Measurements from ENCODE around the gene ZNF362.

The ZNF362 gene

GRCh38 chr1:33259879-33260278, 3.6 kb downstream of the ZNF362 start:
- Histone ChIP-seq H3K4me2 (ENCODE audit: low read length) (no peak overlapping the region), H3K4me3 (ENCODE audit: low read length) (no peak overlapping the region), H3K9me3 (replicated peaks; ENCODE audit: low read length) (no peaks in the 10 kb centered on the region), H3K4me1 (ENCODE audit: control insufficient read depth, insufficient read depth, low read length) (peaks cover 15% of the 10 kb centered on the region), H3K36me3 (ENCODE audit: insufficient read depth, low read length) (no peaks in the 10 kb centered on the region), H3K9ac (ENCODE audit: low read depth, low read length) (no peak overlapping the region), H3K27me3 (ENCODE audit: control insufficient read depth, insufficient read depth, low read length) (no peaks in the 10 kb centered on the region)

GRCh38 chr1:33260439-33260838, 4.1 kb downstream of the ZNF362 start:
- no peaks in the 10 kb centered on the region for H3K36me3 ChIP-seq (ENCODE audit: insufficient read depth, low read length)
- no peak overlapping the region for H3K9ac ChIP-seq (ENCODE audit: low read depth, low read length)
- H3K4me3 ChIP-seq (ENCODE audit: low read length), result no peak overlapping the region
- H3K27me3 ChIP-seq (ENCODE audit: control insufficient read depth, insufficient read depth, low read length), result no peaks in the 10 kb centered on the region
- peaks cover 14% of the 10 kb centered on the region for H3K4me1 ChIP-seq (ENCODE audit: control insufficient read depth, insufficient read depth, low read length)
- no peaks in the 10 kb centered on the region for H3K9me3 ChIP-seq (replicated peaks; ENCODE audit: low read length)
- no peak overlapping the region for H3K4me2 ChIP-seq (ENCODE audit: low read length)

GRCh38 chr1:33261344-33261743, 5.1 kb downstream of the ZNF362 start:
- H3K36me3 ChIP-seq (ENCODE audit: insufficient read depth, low read length), result no peaks in the 10 kb centered on the region
- no peaks in the 10 kb centered on the region for H3K27me3 ChIP-seq (ENCODE audit: control insufficient read depth, insufficient read depth, low read length)
- H3K9me3 ChIP-seq (replicated peaks; ENCODE audit: low read length), result no peaks in the 10 kb centered on the region
- no peak overlapping the region for H3K4me2 ChIP-seq (ENCODE audit: low read length)
- no peak overlapping the region for H3K9ac ChIP-seq (ENCODE audit: low read depth, low read length)
- H3K4me3 ChIP-seq (ENCODE audit: low read length), result no peak overlapping the region
- peaks cover 11% of the 10 kb centered on the region for H3K4me1 ChIP-seq (ENCODE audit: control insufficient read depth, insufficient read depth, low read length)

GRCh38 chr1:33263890-33264504, 7.7 kb downstream of the ZNF362 start:
- no peak overlapping the region for H3K4me3 ChIP-seq (ENCODE audit: low read length)
- no peaks in the 10 kb centered on the region for H3K9me3 ChIP-seq (replicated peaks; ENCODE audit: low read length)
- H3K4me1 ChIP-seq (ENCODE audit: control insufficient read depth, insufficient read depth, low read length), result no peaks in the 10 kb centered on the region
- H3K36me3 ChIP-seq (ENCODE audit: insufficient read depth, low read length), result no peaks in the 10 kb centered on the region
- H3K4me2 ChIP-seq (ENCODE audit: low read length), result no peak overlapping the region
- H3K27me3 ChIP-seq (ENCODE audit: control insufficient read depth, insufficient read depth, low read length), result no peaks in the 10 kb centered on the region
- no peak overlapping the region for H3K9ac ChIP-seq (ENCODE audit: low read depth, low read length)

GRCh38 chr1:33265780-33266605, 9.7 kb downstream of the ZNF362 start:
- Histone ChIP-seq H3K9me3 (replicated peaks; ENCODE audit: low read length) (no peaks in the 10 kb centered on the region), H3K4me1 (ENCODE audit: control insufficient read depth, insufficient read depth, low read length) (no peaks in the 10 kb centered on the region), H3K36me3 (ENCODE audit: insufficient read depth, low read length) (no peaks in the 10 kb centered on the region), H3K4me2 (ENCODE audit: low read length) (no peak overlapping the region), H3K9ac (ENCODE audit: low read depth, low read length) (no peak overlapping the region), H3K4me3 (ENCODE audit: low read length) (no peak overlapping the region), H3K27me3 (ENCODE audit: control insufficient read depth, insufficient read depth, low read length) (no peaks in the 10 kb centered on the region)

- Histone ChIP-seq H3K36me3 (ENCODE audit: insufficient read depth, low read length) (peaks cover 5% of the 10 kb centered on the region), H3K4me2 (ENCODE audit: low read length) (no peak overlapping the region), H3K4me3 (ENCODE audit: low read length) (no peak overlapping the region), H3K27me3 (ENCODE audit: control insufficient read depth, insufficient read depth, low read length) (no peaks in the 10 kb centered on the region), H3K4me1 (ENCODE audit: control insufficient read depth, insufficient read depth, low read length) (no peaks in the 10 kb centered on the region), H3K9me3 (replicated peaks; ENCODE audit: low read length) (no peaks in the 10 kb centered on the region), H3K9ac (ENCODE audit: low read depth, low read length) (no peak overlapping the region)
Observed at GRCh38 chr1:33266766-33267165, 10.5 kb downstream of the ZNF362 start.

- peaks cover 5% of the 10 kb centered on the region for H3K36me3 ChIP-seq (ENCODE audit: insufficient read depth, low read length)
Observed at GRCh38 chr1:33267468-33268205, 11.3 kb downstream of the ZNF362 start.

GRCh38 chr1:33268457-33268856, 12.2 kb downstream of the ZNF362 start:
- Histone ChIP-seq H3K4me3 (ENCODE audit: low read length) (no peak overlapping the region), H3K4me2 (ENCODE audit: low read length) (no peak overlapping the region), H3K4me1 (ENCODE audit: control insufficient read depth, insufficient read depth, low read length) (no peaks in the 10 kb centered on the region), H3K27me3 (ENCODE audit: control insufficient read depth, insufficient read depth, low read length) (no peaks in the 10 kb centered on the region), H3K9me3 (replicated peaks; ENCODE audit: low read length) (no peaks in the 10 kb centered on the region), H3K9ac (ENCODE audit: low read depth, low read length) (no peak overlapping the region), H3K36me3 (ENCODE audit: insufficient read depth, low read length) (peaks cover 5% of the 10 kb centered on the region)

More at GRCh38 chr1:33267468-33268205, 11.3 kb downstream of the ZNF362 start:
- no peak overlapping the region for H3K9ac ChIP-seq (ENCODE audit: low read depth, low read length)
- H3K4me1 ChIP-seq (ENCODE audit: control insufficient read depth, insufficient read depth, low read length), result no peaks in the 10 kb centered on the region
- no peak overlapping the region for H3K4me2 ChIP-seq (ENCODE audit: low read length)
- H3K27me3 ChIP-seq (ENCODE audit: control insufficient read depth, insufficient read depth, low read length), result no peaks in the 10 kb centered on the region
- H3K4me3 ChIP-seq (ENCODE audit: low read length), result no peak overlapping the region
- H3K9me3 ChIP-seq (replicated peaks; ENCODE audit: low read length), result no peaks in the 10 kb centered on the region

- no peak overlapping the region for H3K9ac ChIP-seq (ENCODE audit: low read depth, low read length)
Observed at GRCh38 chr1:33268927-33269610, 12.8 kb downstream of the ZNF362 start.

GRCh38 chr1:33269621-33270020, 13.3 kb downstream of the ZNF362 start:
- peaks cover 5% of the 10 kb centered on the region for H3K36me3 ChIP-seq (ENCODE audit: insufficient read depth, low read length)
- no peak overlapping the region for H3K9ac ChIP-seq (ENCODE audit: low read depth, low read length)
- no peaks in the 10 kb centered on the region for H3K4me1 ChIP-seq (ENCODE audit: control insufficient read depth, insufficient read depth, low read length)
- no peak overlapping the region for H3K4me3 ChIP-seq (ENCODE audit: low read length)
- no peaks in the 10 kb centered on the region for H3K27me3 ChIP-seq (ENCODE audit: control insufficient read depth, insufficient read depth, low read length)
- H3K9me3 ChIP-seq (replicated peaks; ENCODE audit: low read length), result no peaks in the 10 kb centered on the region
- no peak overlapping the region for H3K4me2 ChIP-seq (ENCODE audit: low read length)

More at GRCh38 chr1:33268927-33269610, 12.8 kb downstream of the ZNF362 start:
- H3K4me2 ChIP-seq (ENCODE audit: low read length), result no peak overlapping the region
- no peaks in the 10 kb centered on the region for H3K9me3 ChIP-seq (replicated peaks; ENCODE audit: low read length)
- H3K4me3 ChIP-seq (ENCODE audit: low read length), result no peak overlapping the region
- H3K36me3 ChIP-seq (ENCODE audit: insufficient read depth, low read length), result peaks cover 5% of the 10 kb centered on the region
- H3K4me1 ChIP-seq (ENCODE audit: control insufficient read depth, insufficient read depth, low read length), result no peaks in the 10 kb centered on the region
- no peaks in the 10 kb centered on the region for H3K27me3 ChIP-seq (ENCODE audit: control insufficient read depth, insufficient read depth, low read length)

GRCh38 chr1:33270379-33270778, 14.1 kb downstream of the ZNF362 start:
- Histone ChIP-seq H3K27me3 (ENCODE audit: control insufficient read depth, insufficient read depth, low read length) (no peaks in the 10 kb centered on the region), H3K9ac (ENCODE audit: low read depth, low read length) (no peak overlapping the region), H3K4me3 (ENCODE audit: low read length) (no peak overlapping the region), H3K4me2 (ENCODE audit: low read length) (no peak overlapping the region), H3K4me1 (ENCODE audit: control insufficient read depth, insufficient read depth, low read length) (no peaks in the 10 kb centered on the region), H3K36me3 (ENCODE audit: insufficient read depth, low read length) (peaks cover 5% of the 10 kb centered on the region), H3K9me3 (replicated peaks; ENCODE audit: low read length) (no peaks in the 10 kb centered on the region)

All from skeletal muscle satellite cell (primary cell).